NCI-H1694 (cell line): Measurements from ENCODE around the gene ATL3.
A peak's percentile ranks its signal among the peaks of the same experiment; 100 is the strongest.
"Not testable (repeated sequence)": the region's sequence is repeated elsewhere in the genome, so short reads cannot be mapped to it uniquely, and the experiment has no call there.

Experiments used
- DNase-seq: peaks from one replicate; lab custom pipeline; 2025; lab: John Stamatoyannopoulos, UW

ATL3 gene

GRCh38 chr11:63681321-63682065 is 10.3 kb upstream of the ATL3 start, which contains the start of gene RTN3:
Gene RTN3, plus strand, starts transcription at chr11:63681500. Its CDS starts 137 bp downstream, at chr11:63681637.
- peak; percentile 89 for DNase-seq

- DNase-seq, result peak; percentile 39
These were observed 9.7 kb upstream of the ATL3 start for GRCh38 chr11:63680834-63681320.

DNA sequence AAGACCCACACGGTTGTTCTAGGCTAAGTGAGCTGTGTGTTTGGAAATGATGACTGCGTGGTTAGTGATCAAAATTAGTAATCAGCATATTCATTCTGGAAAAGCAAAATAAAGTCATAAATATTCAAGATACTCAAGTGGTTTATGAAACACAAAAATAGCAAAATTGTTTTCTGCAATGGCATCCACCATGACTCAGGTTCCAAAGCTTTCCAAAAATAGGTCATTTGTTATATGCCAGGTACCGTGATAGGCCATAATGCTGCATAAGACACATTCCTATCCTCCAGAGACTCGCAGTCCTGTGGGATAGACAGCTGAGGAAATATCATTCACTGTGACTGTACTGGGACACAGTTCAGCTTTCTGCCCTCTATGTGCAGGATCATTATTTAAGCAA is 2.4 kb upstream of the ATL3 start:
- no peak for DNase-seq

DNA sequence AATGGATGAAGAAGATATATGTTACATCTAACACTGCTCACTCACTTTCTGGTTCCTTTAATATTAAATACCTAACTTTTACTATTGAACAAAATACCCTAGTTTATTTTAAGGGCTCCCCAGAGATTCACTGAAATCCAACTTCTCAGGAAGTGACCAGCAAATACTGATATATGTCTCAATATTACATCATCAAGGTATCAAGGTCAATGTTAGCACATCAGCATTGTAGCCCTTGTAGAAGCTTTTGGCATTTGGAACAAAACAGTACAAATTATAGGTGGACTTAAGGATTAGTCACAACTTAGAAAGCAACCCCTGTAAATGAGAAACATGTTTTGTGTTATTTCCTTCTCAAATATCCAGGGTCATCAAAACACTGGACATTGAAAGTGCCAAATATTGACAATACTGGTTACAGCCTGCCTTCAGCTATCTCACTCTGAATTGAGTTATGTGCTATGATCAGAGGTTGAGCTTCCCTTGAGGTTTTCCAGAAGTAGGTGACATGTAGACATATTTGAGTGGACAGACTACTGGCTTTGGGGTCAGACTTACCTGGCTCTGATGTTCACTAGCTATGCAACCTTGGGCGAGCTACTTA is 1.9 kb upstream of the ATL3 start:
- DNase-seq, result no peak

GRCh38 chr11:63672156-63672463 is 934 bp upstream of the ATL3 start:
- DNase-seq, result no peak

GRCh38 chr11:63670433-63671321 is 499 bp downstream of the ATL3 start:
- DNase-seq, result no peak

GRCh38 chr11:63670096-63670432 is 1.1 kb downstream of the ATL3 start:
- DNase-seq, result no peak

- no peak for DNase-seq
These were observed 3.0 kb downstream of the ATL3 start for GRCh38 chr11:63667995-63668795.

DNA sequence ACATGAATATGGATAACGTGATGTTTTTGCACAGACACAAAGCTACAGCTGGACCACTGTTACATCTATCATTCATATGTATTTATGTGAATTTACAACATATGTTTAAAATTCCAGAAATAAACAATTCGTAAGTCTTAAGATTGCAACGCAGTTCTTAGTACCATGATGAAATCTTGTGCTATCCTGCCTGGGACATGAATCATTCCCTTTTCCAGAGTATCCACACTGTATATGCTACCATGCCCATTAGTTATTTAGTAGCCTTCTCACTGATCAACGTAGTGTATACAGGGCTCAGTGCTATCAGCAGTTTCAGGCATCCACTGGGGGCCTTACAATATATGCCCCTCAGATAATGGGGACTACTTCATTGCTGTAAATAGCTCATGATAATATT is 4.3 kb downstream of the ATL3 start:
- no peak for DNase-seq

DNA sequence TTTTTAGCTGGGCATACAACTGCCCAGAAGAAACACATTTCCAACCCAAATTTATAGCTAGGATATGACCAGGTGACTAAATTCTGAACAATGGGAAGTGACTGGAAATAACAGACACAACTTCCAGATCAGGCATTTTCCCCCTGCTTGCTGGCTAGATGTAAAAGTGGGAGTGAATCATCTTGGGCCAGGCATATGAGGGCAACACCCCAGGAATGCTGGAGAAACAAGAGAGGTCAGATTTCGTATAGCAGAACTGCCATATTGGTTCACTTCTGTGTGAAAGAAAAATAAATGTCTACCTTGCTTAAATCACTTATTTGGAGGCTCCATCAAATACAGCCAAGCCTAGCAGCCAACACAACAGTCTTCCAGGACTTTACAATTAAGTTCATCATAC is 7.4 kb downstream of the ATL3 start:
- DNase-seq, result no peak

- no peak for DNase-seq
These were observed 10.2 kb downstream of the ATL3 start for GRCh38 chr11:63660972-63661371.

GRCh38 chr11:63652671-63653070 is 18.5 kb downstream of the ATL3 start:
- DNase-seq, result no peak

GRCh38 chr11:63643205-63643604 is 28.0 kb downstream of the ATL3 start:
- DNase-seq, result no peak

DNA sequence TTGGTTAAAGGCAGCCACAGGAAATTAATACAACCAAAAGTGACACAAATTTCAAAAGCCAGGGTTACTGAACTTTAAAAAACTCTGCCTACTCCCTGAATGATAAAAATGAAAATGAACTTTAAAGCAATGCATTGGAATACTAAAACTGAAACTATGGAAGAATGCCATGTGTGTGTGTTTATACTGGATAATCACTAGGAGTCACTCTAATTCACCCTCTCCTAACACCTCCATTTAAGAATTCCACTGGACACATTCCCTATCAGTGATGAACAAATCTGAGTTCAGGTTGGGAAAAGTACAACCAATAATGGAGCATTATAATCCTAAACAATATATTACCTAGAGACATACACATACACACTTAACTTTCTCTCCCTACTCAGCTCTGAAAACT is 29.4 kb downstream of the ATL3 start:
- no peak for DNase-seq

GRCh38 chr11:63639199-63639832 is 31.9 kb downstream of the ATL3 start:
- peak; percentile 8 for DNase-seq

- not testable (repeated sequence) for DNase-seq
These were observed 32.7 kb downstream of the ATL3 start for GRCh38 chr11:63638436-63638835.

DNA sequence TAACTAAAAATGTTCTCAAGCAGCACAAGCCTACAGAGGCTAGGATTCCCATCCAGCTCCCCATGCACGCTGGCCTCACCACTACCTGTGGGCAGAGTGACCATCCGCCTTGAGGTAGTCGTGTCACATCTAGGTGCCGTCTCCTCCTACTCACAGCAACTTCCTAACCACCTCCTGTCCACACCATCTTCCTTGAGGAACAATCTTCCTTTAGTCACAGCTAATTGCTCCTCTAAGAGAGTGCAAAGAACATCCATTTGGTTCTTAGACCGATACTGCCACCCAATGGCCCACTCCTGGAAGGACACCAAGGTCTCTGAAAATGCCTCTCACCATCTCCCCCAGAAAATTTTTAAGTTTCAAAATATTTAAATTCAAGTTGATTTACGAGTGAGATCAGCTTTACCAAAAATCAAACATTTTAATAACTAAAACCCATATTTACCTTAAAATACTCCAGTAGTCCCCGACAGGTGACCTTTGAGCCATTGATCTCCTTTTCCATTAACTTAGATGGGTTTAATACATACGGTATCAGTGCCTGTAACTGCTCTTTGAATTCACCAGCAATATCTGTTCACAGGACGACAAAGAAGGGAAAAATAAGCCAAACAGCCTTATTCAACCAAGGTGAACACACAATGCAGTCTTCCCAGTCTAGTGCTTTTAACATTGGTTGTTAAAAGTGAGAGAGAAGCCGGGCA is 35.3 kb downstream of the ATL3 start:
- peak; percentile 50 for DNase-seq

DNA sequence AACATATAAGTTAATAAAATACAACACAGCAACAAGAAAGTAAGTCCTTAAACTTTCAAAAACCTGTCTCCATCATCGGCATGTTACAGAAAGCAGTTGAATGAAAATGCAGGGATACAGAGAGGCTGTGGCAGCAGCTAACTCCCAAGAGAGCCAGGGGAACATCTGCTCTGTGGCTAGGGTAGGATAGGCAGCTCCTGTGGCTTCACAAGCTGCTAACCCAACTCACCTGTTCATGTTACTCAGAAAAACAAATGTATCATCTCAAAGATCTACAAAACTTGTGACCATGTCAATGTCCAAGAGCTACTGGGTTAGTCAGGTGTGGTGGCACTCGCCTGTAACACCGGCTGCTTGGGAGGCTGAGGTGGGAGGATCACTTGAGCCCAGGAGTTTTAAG is 41.8 kb downstream of the ATL3 start:
- peak; percentile 24 for DNase-seq

DNA sequence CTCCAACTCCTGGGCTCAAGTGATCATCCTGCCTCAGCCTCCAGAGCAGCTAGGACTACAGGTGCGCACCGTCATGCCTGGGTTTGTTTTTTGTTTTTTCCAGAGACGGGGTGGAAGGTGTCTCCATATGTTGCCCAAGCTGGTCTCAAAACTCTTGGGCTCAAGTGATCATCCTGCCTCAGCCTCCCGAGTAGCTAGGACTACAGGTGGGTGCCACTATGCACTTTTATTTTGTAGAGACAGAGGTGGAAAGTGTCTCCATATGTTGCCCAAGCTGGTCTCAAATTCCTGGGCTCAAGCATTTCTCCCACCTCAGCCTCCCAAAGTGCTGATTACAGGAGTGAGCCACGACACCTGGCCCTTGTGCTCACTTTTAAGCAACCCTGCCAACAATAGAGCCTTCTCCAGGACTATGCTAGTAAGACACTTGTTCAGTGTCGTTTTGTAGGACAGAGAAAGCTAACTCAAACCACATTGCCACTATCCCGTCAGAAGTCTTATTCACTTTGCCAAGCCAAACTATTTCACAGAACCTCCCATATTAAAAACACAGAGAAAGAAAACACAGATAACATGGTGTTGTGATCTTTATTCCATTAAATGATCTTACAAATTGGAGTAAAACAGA is 47.5 kb downstream of the ATL3 start:
- DNase-seq, result no peak

- DNase-seq, result no peak
These were observed 48.9 kb downstream of the ATL3 start for GRCh38 chr11:63622323-63622722.
